GM19395 (cell line): ENCODE results near the gene SPATS2.
"Not testable (repeated sequence)": the region's sequence is repeated elsewhere in the genome, so short reads cannot be mapped to it uniquely, and the experiment has no call there.

Experiments
- ATAC-seq: cut with Tn5 transposase; IDR thresholded peaks from one replicate; pipeline ENCODE4 v1.9.1; 2021; ENCODE audit warnings: mild to moderate bottlenecking, moderate library complexity; ENCODE audit not compliant: unreplicated experiment

Gene SPATS2

GRCh38 chr12:49509681-49510080 lies 142.4 kb downstream of the SPATS2 start:
- not testable (repeated sequence) for ATAC-seq

DNA sequence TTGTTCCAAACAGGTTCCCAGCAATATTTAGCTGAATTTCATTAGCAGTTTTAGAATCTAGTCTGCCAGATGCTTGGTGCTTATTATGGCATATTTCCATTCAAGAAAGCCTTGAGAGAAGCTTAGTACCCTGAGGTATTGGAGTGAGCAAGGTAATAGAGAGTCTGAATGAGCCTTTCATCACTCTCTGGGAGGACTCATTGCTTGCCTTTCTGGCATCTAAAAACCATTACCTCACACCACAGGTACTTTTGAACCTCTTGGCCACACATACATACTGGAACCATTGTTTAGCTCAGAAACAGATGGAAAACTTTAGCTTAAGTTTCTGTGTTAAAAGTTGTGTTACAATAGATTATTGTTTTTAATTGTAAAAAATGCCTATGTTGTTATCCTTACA lies 144.1 kb downstream of the SPATS2 start:
- ATAC-seq, result no peak

GRCh38 chr12:49512546-49512945 lies 145.3 kb downstream of the SPATS2 start:
- ATAC-seq, result no peak

- ATAC-seq, result no peak
Observed at GRCh38 chr12:49515266-49515665, 148.0 kb downstream of the SPATS2 start.

DNA sequence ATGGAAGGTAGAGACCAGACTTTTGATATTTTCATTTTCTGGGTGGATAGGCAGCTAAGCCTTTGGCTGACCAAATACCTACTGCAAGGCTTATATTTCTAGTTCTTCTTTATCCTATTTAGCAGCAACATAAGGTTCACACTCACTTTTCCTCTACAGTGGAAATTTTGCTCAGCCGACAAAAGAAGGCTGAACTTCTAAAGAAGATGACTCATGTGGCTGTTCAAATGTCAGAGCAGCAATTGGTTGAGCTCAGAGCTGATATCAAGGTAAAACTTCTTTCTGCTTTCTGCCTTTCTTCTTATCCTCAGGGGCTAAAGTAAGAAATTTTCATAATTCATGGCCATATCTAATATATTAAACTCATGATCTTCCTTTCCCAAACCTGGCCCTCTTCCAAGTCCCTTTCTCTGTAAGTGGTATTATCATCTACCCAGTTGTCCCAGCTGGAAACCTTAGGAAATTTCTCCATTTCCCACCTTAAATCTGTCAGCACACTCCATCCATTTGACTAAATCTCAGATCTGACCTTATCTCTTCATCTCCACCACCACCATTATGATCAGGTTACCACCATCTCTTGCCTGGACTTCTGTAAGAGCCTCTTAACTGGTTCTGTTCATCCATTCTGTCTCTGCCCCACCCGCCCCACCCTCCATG lies 151.8 kb downstream of the SPATS2 start:
- ATAC-seq, result no peak

DNA sequence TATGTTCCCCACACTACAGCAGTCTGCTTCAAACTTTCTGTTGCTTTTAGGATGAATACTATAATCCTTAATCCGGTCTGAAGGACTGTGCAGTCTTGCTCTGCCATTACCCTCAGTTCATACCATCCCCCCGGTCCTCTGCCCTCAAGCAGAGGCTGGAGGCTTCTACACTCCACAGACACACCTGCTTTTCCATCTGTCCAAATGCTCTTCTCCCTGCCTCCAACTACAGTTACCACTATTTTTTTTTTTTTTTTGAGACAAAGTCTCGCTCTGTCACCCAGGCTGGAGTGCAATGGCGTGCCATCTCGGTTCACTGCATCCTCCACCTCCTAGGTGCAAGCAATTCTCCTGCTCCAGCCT lies 152.3 kb downstream of the SPATS2 start:
- no peak for ATAC-seq

- no peak for ATAC-seq
Observed at GRCh38 chr12:49521389-49521788, 154.1 kb downstream of the SPATS2 start.

DNA sequence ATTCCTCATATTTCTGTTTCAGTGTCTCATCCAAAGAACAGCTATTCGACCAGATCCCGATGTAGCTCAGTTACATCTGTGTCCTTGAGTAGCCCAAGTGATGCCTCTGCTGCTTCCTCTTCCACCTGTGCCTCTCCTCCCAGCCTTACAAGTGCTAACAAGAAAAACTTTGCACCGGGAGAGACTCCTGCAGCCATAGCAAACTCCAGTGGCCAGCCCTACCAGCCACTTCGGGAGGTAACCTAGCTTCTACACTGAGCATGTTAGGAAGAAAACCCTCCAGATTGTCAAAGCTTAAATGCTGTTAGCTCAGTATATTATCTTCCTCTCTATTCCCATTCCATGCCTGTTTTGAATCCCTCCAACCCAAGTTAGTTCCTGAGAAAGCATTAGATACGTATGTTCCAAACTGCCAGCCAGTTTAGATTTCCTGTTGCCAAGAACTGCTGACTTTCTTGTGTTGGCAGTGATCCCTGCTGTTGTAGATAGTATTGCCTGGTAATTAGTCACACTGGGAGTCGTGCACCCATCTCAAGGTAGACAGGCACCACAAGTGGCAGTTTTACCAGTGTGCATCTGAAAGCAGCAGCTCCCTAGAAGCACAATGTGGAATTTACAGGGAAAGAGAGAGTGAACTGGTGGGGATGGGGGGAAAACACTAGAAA lies 157.5 kb downstream of the SPATS2 start:
- no peak for ATAC-seq

- no peak for ATAC-seq
Observed at GRCh38 chr12:49525942-49526341, 158.7 kb downstream of the SPATS2 start.

GRCh38 chr12:49527361-49528130 lies 160.3 kb downstream of the SPATS2 start:
- ATAC-seq, result no peak

GRCh38 chr12:49529414-49529813 lies 162.2 kb downstream of the SPATS2 start:
- ATAC-seq, result no peak

DNA sequence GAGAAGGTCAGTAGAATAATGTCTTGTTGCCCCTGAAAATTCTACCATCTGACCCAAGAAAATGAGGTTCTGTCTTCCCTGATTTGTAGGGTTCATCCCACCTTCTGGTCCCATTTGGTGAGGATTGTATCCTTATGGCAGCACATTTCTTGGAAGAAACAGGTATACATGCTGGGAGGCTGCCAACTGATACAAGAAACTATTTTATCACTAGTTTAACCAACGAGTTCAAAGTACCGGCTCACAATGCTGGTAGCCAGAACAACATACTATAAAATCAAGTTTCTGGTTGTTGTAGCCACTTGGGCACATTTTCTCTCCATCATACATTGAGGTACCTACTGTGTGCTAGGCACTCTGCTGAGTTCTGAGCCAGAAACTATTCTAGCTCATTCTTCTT lies 164.5 kb downstream of the SPATS2 start:
- ATAC-seq, result no peak

- no peak for ATAC-seq
Observed at GRCh38 chr12:49533331-49533730, 166.1 kb downstream of the SPATS2 start.

GRCh38 chr12:49534122-49534521 lies 166.9 kb downstream of the SPATS2 start:
- not testable (repeated sequence) for ATAC-seq

- ATAC-seq, result no peak
Observed at GRCh38 chr12:49534731-49535278, 167.5 kb downstream of the SPATS2 start.

DNA sequence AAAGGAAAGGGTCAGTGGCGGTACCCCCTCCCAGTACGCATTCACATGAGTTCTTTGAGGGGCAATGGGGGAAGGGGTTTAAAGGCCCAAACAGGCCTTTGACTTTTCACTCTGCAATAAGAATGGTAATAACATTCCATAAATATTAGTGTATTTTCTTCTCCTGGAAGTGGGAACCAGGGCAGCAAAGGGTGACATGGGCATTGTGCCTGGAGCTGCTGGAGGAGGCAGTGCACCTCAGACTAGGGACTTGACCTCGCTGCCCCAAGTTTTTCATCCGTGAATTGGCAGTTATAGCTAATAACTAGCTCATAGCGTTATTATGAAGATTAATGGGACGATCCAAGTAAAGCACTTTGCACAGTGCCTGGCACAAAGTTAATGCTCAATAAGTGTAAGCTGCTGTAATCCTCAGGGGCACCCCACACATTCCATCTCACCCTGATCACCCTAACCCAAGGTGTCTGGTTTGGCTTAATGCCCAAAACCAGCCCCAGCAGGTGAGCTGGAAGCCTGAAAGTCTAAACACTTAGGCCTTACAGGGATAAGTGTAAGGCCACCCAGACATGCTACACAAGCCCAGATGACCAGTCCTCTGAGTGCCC lies 168.8 kb downstream of the SPATS2 start:
- ATAC-seq, result no peak

GRCh38 chr12:49536526-49537071 lies 169.3 kb downstream of the SPATS2 start:
- no peak for ATAC-seq

GRCh38 chr12:49537231-49537751 lies 170.0 kb downstream of the SPATS2 start:
- ATAC-seq, result no peak

GRCh38 chr12:49537752-49538509 lies 170.7 kb downstream of the SPATS2 start:
- no peak for ATAC-seq
